ENCODE results near the gene PUM1. TPM values are rescaled to one million over a fixed set of nuclear protein-coding genes. Genes with fewer than 3 reads are reported as not detected.

The PUM1 gene
- total and polyA plus RNA-seq, 8 donors = 12.9 to 126 (median 78.5) TPM

- Histone ChIP-seq H3K36me3 (peaks cover 0 to 30% (median 25%) of the 10 kb centered on the region in 4 donors), H3K9me3 (no peaks in the 10 kb centered on the region), H3K27me3 (no peaks in the 10 kb centered on the region), H3K4me3 (no peak overlapping the region), H3K4me1 (peaks cover 23 to 91% (median 54%) of the 10 kb centered on the region in 4 donors), H3K27ac (no peak overlapping the region)
- TF ChIP-seq EP300 (IDR thresholded peaks at IDR 0.05) (no peak), POLR2A (IDR thresholded peaks at IDR 0.05) (no peak), CTCF (IDR thresholded peaks at IDR 0.05) (no peak), POLR2AphosphoS5 (IDR thresholded peaks at IDR 0.05) (no peak)
- intact Hi-C loops (cut with DNase I; ENCODE audit: low total_unique reads) = no loop called here
- DNase-seq = no peak
- 60 to 90% (median 78%) methylated on average over 1 of the region's 1 CpG for WGBS, 5 donors
Observed at GRCh38 chr1:30988045-30988444, 77.5 kb downstream of the PUM1 start.

GRCh38 chr1:30986755-30987154 is 78.8 kb downstream of the PUM1 start:
- Histone ChIP-seq H3K4me1 (peaks cover 27 to 93% (median 59%) of the 10 kb centered on the region in 4 donors), H3K27ac (no peak overlapping the region), H3K36me3 (peaks cover 0 to 20% (median 14%) of the 10 kb centered on the region in 4 donors), H3K4me3 (no peak overlapping the region), H3K27me3 (no peaks in the 10 kb centered on the region), H3K9me3 (no peaks in the 10 kb centered on the region)
- no peak for DNase-seq
- 41 to 54% (median 51%) methylated on average over 3 of the region's 3 CpGs for WGBS, 5 donors
- intact Hi-C loops (cut with DNase I; ENCODE audit: low total_unique reads) = no loop called here
- TF ChIP-seq POLR2AphosphoS5 (IDR thresholded peaks at IDR 0.05) (no peak), POLR2A (IDR thresholded peaks at IDR 0.05) (no peak), EP300 (IDR thresholded peaks at IDR 0.05) (no peak)

GRCh38 chr1:30984991-30985503 is 80.5 kb downstream of the PUM1 start:
- Histone ChIP-seq H3K27me3 (no peaks in the 10 kb centered on the region), H3K36me3 (peaks cover 8 to 19% (median 13%) of the 10 kb centered on the region in 4 donors), H3K4me1 (peaks cover 27 to 92% (median 55%) of the 10 kb centered on the region in 4 donors), H3K4me3 (no peak overlapping the region), H3K27ac (no peak overlapping the region), H3K9me3 (no peaks in the 10 kb centered on the region)
- DNase-seq = no peak
- intact Hi-C loops (cut with DNase I; ENCODE audit: low total_unique reads) = no loop called here
- 84 to 95% (median 95%) methylated on average over 4 of the region's 4 CpGs for WGBS, 5 donors
- no peak for TF ChIP-seq POLR2AphosphoS5 (IDR thresholded peaks at IDR 0.05)
- no peak for TF ChIP-seq CTCF (IDR thresholded peaks at IDR 0.05)
- no peak for TF ChIP-seq POLR2A (IDR thresholded peaks at IDR 0.05)
- no peak for TF ChIP-seq EP300 (IDR thresholded peaks at IDR 0.05)

GRCh38 chr1:30984165-30984889 is 81.2 kb downstream of the PUM1 start:
- H3K36me3 ChIP-seq = peaks cover 12 to 23% (median 18%) of the 10 kb centered on the region in 4 donors
- H3K27ac ChIP-seq = no peak overlapping the region
- TF ChIP-seq CTCF (IDR thresholded peaks at IDR 0.05) = no peak
- TF ChIP-seq EP300 (IDR thresholded peaks at IDR 0.05) = no peak
- TF ChIP-seq POLR2A (IDR thresholded peaks at IDR 0.05) = no peak
- no peak for TF ChIP-seq POLR2AphosphoS5 (IDR thresholded peaks at IDR 0.05)
- H3K27me3 ChIP-seq = no peaks in the 10 kb centered on the region
- no peaks in the 10 kb centered on the region for H3K9me3 ChIP-seq
- H3K4me1 ChIP-seq = peaks cover 27 to 86% (median 53%) of the 10 kb centered on the region in 4 donors
- WGBS, 5 donors = 51 to 62% (median 58%) methylated on average over 4 of the region's 4 CpGs
- intact Hi-C loops (cut with DNase I; ENCODE audit: low total_unique reads) = no loop called here
- peak in 1 of 2 donors; percentile 15 for DNase-seq
- H3K4me3 ChIP-seq = no peak overlapping the region
